Measurements from ENCODE around the gene ANKMY1. TPM values are rescaled to one million over a fixed set of nuclear protein-coding genes. Genes with fewer than 3 reads are reported as not detected.
A peak's percentile ranks its signal among the peaks of the same experiment; 100 is the strongest.

ANKMY1 gene
- total and polyA plus RNA-seq, 2 of the 13 experiments (the other 11 are each of a cell fraction or from before 2014, with no cell fraction given) = 11.7 to 18.8 TPM

GRCh38 chr2:240579771-240580614 is 22.2 kb upstream of the ANKMY1 start (continued):
- TF ChIP-seq GLMP (CRISPR knock-in tag; IDR thresholded peaks at IDR 0.05; ENCODE audit: borderline replicate concordance) = no peak
- TF ChIP-seq GATA4 (IDR thresholded peaks at IDR 0.05; ENCODE audit: borderline replicate concordance, low read depth) = no peak
- TF ChIP-seq E2F2 (CRISPR knock-in tag; IDR thresholded peaks at IDR 0.05; ENCODE audit: borderline replicate concordance) = no peak
- TF ChIP-seq ZNF138 (CRISPR knock-in tag; IDR thresholded peaks at IDR 0.05; ENCODE audit: low read depth) = no peak
- peak; percentile 47; the same call in 1 of the 2 replicates for TF ChIP-seq FOXJ3 (CRISPR knock-in tag; IDR thresholded peaks at IDR 0.05; ENCODE audit: borderline replicate concordance)
- TF ChIP-seq TFE3 (CRISPR knock-in tag; IDR thresholded peaks at IDR 0.05) = peak; percentile 72
- no peak for TF ChIP-seq MZF1 (CRISPR knock-in tag; IDR thresholded peaks at IDR 0.05; ENCODE audit: borderline replicate concordance)
- no peak for TF ChIP-seq TBP (CRISPR knock-in tag; IDR thresholded peaks at IDR 0.05)
- no peak for TF ChIP-seq ZNF12 (CRISPR knock-in tag; IDR thresholded peaks at IDR 0.05)
- no peak for TF ChIP-seq ATF6 (CRISPR knock-in tag; conservative IDR thresholded peaks at IDR 0.05)
- TF ChIP-seq ZNF136 (CRISPR knock-in tag; IDR thresholded peaks at IDR 0.05; ENCODE audit: low read depth) = no peak; the same call in 1 of the 2 replicates
- TF ChIP-seq SMAD3 (CRISPR knock-in tag; IDR thresholded peaks at IDR 0.05) = no peak; the same call in none of the 2 replicates
- no peak for TF ChIP-seq ZNF337 (CRISPR knock-in tag; IDR thresholded peaks at IDR 0.05; ENCODE audit: borderline replicate concordance, low read depth)
- no peak for TF ChIP-seq ZNF329 (CRISPR knock-in tag; IDR thresholded peaks at IDR 0.05; ENCODE audit: low read depth)
- peak; percentile 22; the same call in 1 of the 2 replicates for TF ChIP-seq ZNF281 (CRISPR knock-in tag; IDR thresholded peaks at IDR 0.05; ENCODE audit: borderline replicate concordance)
- no peak for TF ChIP-seq SP140L (CRISPR knock-in tag; IDR thresholded peaks at IDR 0.05; ENCODE audit: borderline replicate concordance)
- no peak for TF ChIP-seq ZNF775 (CRISPR knock-in tag; IDR thresholded peaks at IDR 0.05; ENCODE audit: borderline replicate concordance)
- TF ChIP-seq NCOA1 (CRISPR knock-in tag; IDR thresholded peaks at IDR 0.05) = 0 out of 2 replicates have a peak, but pooled peaks have one; percentile 41

Measured in HepG2 (cell line).